ENCODE results near the gene CHD2. TPM values are rescaled to one million over a fixed set of nuclear protein-coding genes. Genes with fewer than 3 reads are reported as not detected.

The CHD2 gene
- polyA plus RNA-seq, 2 donors = 25.8 to 32.8 TPM

- no peaks in the 10 kb centered on the region for H3K27me3 ChIP-seq (ENCODE audit: control insufficient read depth in 1 of 2, insufficient read depth in 2 of 2, low read length in 2 of 2)
- H3K4me3 ChIP-seq (ENCODE audit: low read depth in 1 of 2, low read length in 2 of 2) = peak overlapping the region; percentile 12 to 68
- peaks cover 3 to 15% of the 10 kb centered on the region in 2 donors for H3K4me1 ChIP-seq (ENCODE audit: control insufficient read depth in 2 of 2, insufficient read depth in 2 of 2, low read length in 1 of 2)
- H3K36me3 ChIP-seq (ENCODE audit: control insufficient read depth in 2 of 2, insufficient read depth in 2 of 2, low read length in 1 of 2) = peaks cover 0 to 7% of the 10 kb centered on the region in 2 donors
- WGBS, 2 donors = 47 to 48% methylated on average over 10 of the region's 10 CpGs
- peak overlapping the region in 1 of 2 donors; percentile 58 for H3K27ac ChIP-seq (ENCODE audit: low read depth in 2 of 2, low read length in 1 of 2)
- no peaks in the 10 kb centered on the region for H3K9me3 ChIP-seq (ENCODE audit: control insufficient read depth in 2 of 2, insufficient read depth in 1 of 2, low read depth in 1 of 2, low read length in 1 of 2)
These were observed 170.6 kb downstream of the CHD2 start for GRCh38 chr15:93070551-93071296.

GRCh38 chr15:93071469-93071936, 171.4 kb downstream of the CHD2 start:
- H3K9me3 ChIP-seq (ENCODE audit: control insufficient read depth in 2 of 2, insufficient read depth in 1 of 2, low read depth in 1 of 2, low read length in 1 of 2) = no peaks in the 10 kb centered on the region
- H3K27ac ChIP-seq (ENCODE audit: low read depth in 2 of 2, low read length in 1 of 2) = peak overlapping the region; percentile 86 to 88

GRCh38 chr15:93072011-93072410, 171.9 kb downstream of the CHD2 start:
- Histone ChIP-seq H3K27ac (ENCODE audit: low read depth in 2 of 2, low read length in 1 of 2) (peak overlapping the region; percentile 80 to 88), H3K9me3 (ENCODE audit: control insufficient read depth in 2 of 2, insufficient read depth in 1 of 2, low read depth in 1 of 2, low read length in 1 of 2) (no peaks in the 10 kb centered on the region), H3K4me1 (ENCODE audit: control insufficient read depth in 2 of 2, insufficient read depth in 2 of 2, low read length in 1 of 2) (peaks cover 3 to 18% of the 10 kb centered on the region in 2 donors), H3K4me3 (ENCODE audit: low read depth in 1 of 2, low read length in 2 of 2) (peak overlapping the region; percentile 68 to 80), H3K27me3 (ENCODE audit: control insufficient read depth in 1 of 2, insufficient read depth in 2 of 2, low read length in 2 of 2) (no peaks in the 10 kb centered on the region), H3K36me3 (ENCODE audit: control insufficient read depth in 2 of 2, insufficient read depth in 2 of 2, low read length in 1 of 2) (no peaks in the 10 kb centered on the region)
- 2 to 3% methylated on average over 10 of the region's 10 CpGs for WGBS, 2 donors

More at GRCh38 chr15:93071469-93071936, 171.4 kb downstream of the CHD2 start:
- peaks cover 3 to 18% of the 10 kb centered on the region in 2 donors for H3K4me1 ChIP-seq (ENCODE audit: control insufficient read depth in 2 of 2, insufficient read depth in 2 of 2, low read length in 1 of 2)
- no peaks in the 10 kb centered on the region for H3K36me3 ChIP-seq (ENCODE audit: control insufficient read depth in 2 of 2, insufficient read depth in 2 of 2, low read length in 1 of 2)
- peak overlapping the region; percentile 68 to 80 for H3K4me3 ChIP-seq (ENCODE audit: low read depth in 1 of 2, low read length in 2 of 2)
- 19 to 30% methylated on average over 22 of the region's 22 CpGs for WGBS, 2 donors
- no peaks in the 10 kb centered on the region for H3K27me3 ChIP-seq (ENCODE audit: control insufficient read depth in 1 of 2, insufficient read depth in 2 of 2, low read length in 2 of 2)

GRCh38 chr15:93072411-93073394, 172.6 kb downstream of the CHD2 start:
- no peaks in the 10 kb centered on the region for H3K36me3 ChIP-seq (ENCODE audit: control insufficient read depth in 2 of 2, insufficient read depth in 2 of 2, low read length in 1 of 2)
- peak overlapping the region; percentile 86 to 88 for H3K27ac ChIP-seq (ENCODE audit: low read depth in 2 of 2, low read length in 1 of 2)
- H3K4me1 ChIP-seq (ENCODE audit: control insufficient read depth in 2 of 2, insufficient read depth in 2 of 2, low read length in 1 of 2) = peaks cover 2 to 15% of the 10 kb centered on the region in 2 donors
- H3K4me3 ChIP-seq (ENCODE audit: low read depth in 1 of 2, low read length in 2 of 2) = peak overlapping the region; percentile 68 to 80
- no peaks in the 10 kb centered on the region for H3K27me3 ChIP-seq (ENCODE audit: control insufficient read depth in 1 of 2, insufficient read depth in 2 of 2, low read length in 2 of 2)
- 1 to 2% methylated on average over 95 to 96 of the region's 96 CpGs for WGBS, 2 donors
- no peaks in the 10 kb centered on the region for H3K9me3 ChIP-seq (ENCODE audit: control insufficient read depth in 2 of 2, insufficient read depth in 1 of 2, low read depth in 1 of 2, low read length in 1 of 2)

GRCh38 chr15:93073465-93073952, 173.4 kb downstream of the CHD2 start:
- H3K9me3 ChIP-seq (ENCODE audit: control insufficient read depth in 2 of 2, insufficient read depth in 1 of 2, low read depth in 1 of 2, low read length in 1 of 2) = no peaks in the 10 kb centered on the region
- peak overlapping the region; percentile 68 to 80 for H3K4me3 ChIP-seq (ENCODE audit: low read depth in 1 of 2, low read length in 2 of 2)
- peak overlapping the region; percentile 86 to 88 for H3K27ac ChIP-seq (ENCODE audit: low read depth in 2 of 2, low read length in 1 of 2)
- no peaks in the 10 kb centered on the region for H3K27me3 ChIP-seq (ENCODE audit: control insufficient read depth in 1 of 2, insufficient read depth in 2 of 2, low read length in 2 of 2)
- WGBS, 2 donors = 20 to 21% methylated on average over 30 of the region's 30 CpGs
- H3K36me3 ChIP-seq (ENCODE audit: control insufficient read depth in 2 of 2, insufficient read depth in 2 of 2, low read length in 1 of 2) = no peaks in the 10 kb centered on the region
- H3K4me1 ChIP-seq (ENCODE audit: control insufficient read depth in 2 of 2, insufficient read depth in 2 of 2, low read length in 1 of 2) = peaks cover 0 to 15% of the 10 kb centered on the region in 2 donors

GRCh38 chr15:93074599-93074998, 174.5 kb downstream of the CHD2 start:
- Histone ChIP-seq H3K9me3 (ENCODE audit: control insufficient read depth in 2 of 2, insufficient read depth in 1 of 2, low read depth in 1 of 2, low read length in 1 of 2) (no peaks in the 10 kb centered on the region), H3K36me3 (ENCODE audit: control insufficient read depth in 2 of 2, insufficient read depth in 2 of 2, low read length in 1 of 2) (no peaks in the 10 kb centered on the region), H3K4me3 (ENCODE audit: low read depth in 1 of 2, low read length in 2 of 2) (no peak overlapping the region), H3K4me1 (ENCODE audit: control insufficient read depth in 2 of 2, insufficient read depth in 2 of 2, low read length in 1 of 2) (peaks cover 0 to 15% of the 10 kb centered on the region in 2 donors), H3K27ac (ENCODE audit: low read depth in 2 of 2, low read length in 1 of 2) (no peak overlapping the region), H3K27me3 (ENCODE audit: control insufficient read depth in 1 of 2, insufficient read depth in 2 of 2, low read length in 2 of 2) (no peaks in the 10 kb centered on the region)
- WGBS, 2 donors = 75 to 84% methylated on average over 13 of the region's 13 CpGs

GRCh38 chr15:93076217-93076616, 176.1 kb downstream of the CHD2 start:
- Histone ChIP-seq H3K27me3 (ENCODE audit: control insufficient read depth in 1 of 2, insufficient read depth in 2 of 2, low read length in 2 of 2) (no peaks in the 10 kb centered on the region), H3K27ac (ENCODE audit: low read depth in 2 of 2, low read length in 1 of 2) (no peak overlapping the region), H3K36me3 (ENCODE audit: control insufficient read depth in 2 of 2, insufficient read depth in 2 of 2, low read length in 1 of 2) (no peaks in the 10 kb centered on the region), H3K4me1 (ENCODE audit: control insufficient read depth in 2 of 2, insufficient read depth in 2 of 2, low read length in 1 of 2) (peaks cover 0 to 11% of the 10 kb centered on the region in 2 donors), H3K9me3 (ENCODE audit: control insufficient read depth in 2 of 2, insufficient read depth in 1 of 2, low read depth in 1 of 2, low read length in 1 of 2) (no peaks in the 10 kb centered on the region), H3K4me3 (ENCODE audit: low read depth in 1 of 2, low read length in 2 of 2) (no peak overlapping the region)
- 83 to 87% methylated on average over 1 of the region's 1 CpG for whole genome bisulfite sequencing, 2 donors

GRCh38 chr15:93076875-93077274, 176.8 kb downstream of the CHD2 start:
- WGBS, 2 donors = 62 to 75% methylated on average over 5 of the region's 5 CpGs

More at GRCh38 chr15:93076875-93077274, 176.8 kb downstream of the CHD2 start:
- no peaks in the 10 kb centered on the region for H3K9me3 ChIP-seq (ENCODE audit: control insufficient read depth in 2 of 2, insufficient read depth in 1 of 2, low read depth in 1 of 2, low read length in 1 of 2)
- H3K4me3 ChIP-seq (ENCODE audit: low read depth in 1 of 2, low read length in 2 of 2) = no peak overlapping the region
- no peaks in the 10 kb centered on the region for H3K36me3 ChIP-seq (ENCODE audit: control insufficient read depth in 2 of 2, insufficient read depth in 2 of 2, low read length in 1 of 2)
- peak overlapping the region; percentile 27 to 73 for H3K27ac ChIP-seq (ENCODE audit: low read depth in 2 of 2, low read length in 1 of 2)
- H3K4me1 ChIP-seq (ENCODE audit: control insufficient read depth in 2 of 2, insufficient read depth in 2 of 2, low read length in 1 of 2) = peaks cover 0 to 11% of the 10 kb centered on the region in 2 donors
- no peaks in the 10 kb centered on the region for H3K27me3 ChIP-seq (ENCODE audit: control insufficient read depth in 1 of 2, insufficient read depth in 2 of 2, low read length in 2 of 2)
